GM13977 (cell line): Measurements from ENCODE around the gene ACYP2.
A peak's percentile ranks its signal among the peaks of the same experiment; 100 is the strongest.
"Not testable (repeated sequence)": the region's sequence is repeated elsewhere in the genome, so short reads cannot be mapped to it uniquely, and the experiment has no call there.

Source experiments
- DNase-seq: peaks from one replicate; pipeline ENCODE4 v3.0.0; 2012; ENCODE audit warnings: low spot score
- CTCF ChIP-seq: IDR thresholded peaks from 2 replicates; pipeline ENCODE4 v1.5.1; 2012; ENCODE audit warnings: mild to moderate bottlenecking, control low read depth; ENCODE audit not compliant: insufficient read depth; ENCODE audit errors: extremely low read depth, missing control alignments
- in situ Hi-C: fragments of 300-500 bp; cut with MboI; formaldehyde crosslinking; loops from one replicate; pipeline ENCODE4 v1.12.0; 2022; ENCODE audit warnings: low sequenced_read_pairs, low pct_unique_long_range_greater_than_20kb, mixed read lengths, inconsistent platforms; ENCODE audit not compliant: unreplicated experiment

Gene ACYP2

GRCh38 chr2:54317973-54318372 lies 202.6 kb downstream of the ACYP2 start:
- DNase-seq = no peak
- TF ChIP-seq CTCF = no peak
- in situ Hi-C loops = no loop called here

GRCh38 chr2:54318821-54319220 lies 203.4 kb downstream of the ACYP2 start:
- DNase-seq = no peak
- TF ChIP-seq CTCF = no peak
- in situ Hi-C loops = no loop called here

GRCh38 chr2:54321047-54321446 lies 205.6 kb downstream of the ACYP2 start:
- in situ Hi-C loops = no loop called here

GRCh38 chr2:54324517-54324916 lies 209.1 kb downstream of the ACYP2 start:
- in situ Hi-C loops = not testable (repeated sequence)

More at GRCh38 chr2:54321047-54321446, 205.6 kb downstream of the ACYP2 start:
- TF ChIP-seq CTCF = no peak
- DNase-seq = no peak

GRCh38 chr2:54325148-54325547 lies 209.7 kb downstream of the ACYP2 start:
- TF ChIP-seq CTCF = no peak
- in situ Hi-C loops = no loop called here
- DNase-seq = no peak

More at GRCh38 chr2:54324517-54324916, 209.1 kb downstream of the ACYP2 start:
- not testable (repeated sequence) for DNase-seq

GRCh38 chr2:54329482-54330161 lies 214.2 kb downstream of the ACYP2 start:
- peak; percentile 19 for DNase-seq
- TF ChIP-seq CTCF = no peak
- in situ Hi-C loops = no loop called here

- peak; percentile 93 for DNase-seq
- in situ Hi-C loops = no loop called here
- TF ChIP-seq CTCF = no peak
Observed at GRCh38 chr2:54330162-54330925, 214.9 kb downstream of the ACYP2 start.
